Panc1 (cell line): ENCODE results near the gene OMA1. TPM values are rescaled to one million over a fixed set of nuclear protein-coding genes. Genes with fewer than 3 reads are reported as not detected.

ENCODE experiments used
- ATAC-seq: fragments of 200-7000 bp; cut with Tn5 transposase; 2 replicates; pipeline ENCODE4 v1.9.1; 2020; ENCODE audit warnings: mild to moderate bottlenecking, moderate library complexity
- BruUV-seq: library from RNA; stranded (reverse); fragments of 400-500 nt; replicated peaks from 2 replicates; lab custom pipeline; 2021; lab: Mats Ljungman, UMichigan
- CTCF ChIA-PET: fragments of 300-600 bp; sonication (Branson Sonifier 250); formaldehyde crosslinking; loops from one replicate; lab custom pipeline; 2022; ENCODE audit warnings: antibody characterized with exemption; lab: Charles Lee
- POLR2A ChIA-PET: fragments of 300-600 bp; sonication (Branson Sonifier 250); formaldehyde crosslinking; loops from one replicate; lab custom pipeline; 2022; ENCODE audit warnings: antibody characterized with exemption; lab: Charles Lee
- DNase-seq: peaks from one replicate; pipeline ENCODE4 v3.0.0-alpha.2; 2010; ENCODE audit warnings: low read depth, low spot score
- H3K27ac ChIP-seq: 2 replicates; pipeline ENCODE4 v1.5.1; 2011; ENCODE audit warnings: mild to moderate bottlenecking, low read length, inconsistent platforms
- H3K27me3 ChIP-seq: fragments of 200-500 bp; sonication (Bioruptor generic); 2 replicates; pipeline ENCODE4 v1.6.0; 2014; ENCODE audit warnings: low read length, inconsistent platforms; ENCODE audit not compliant: control insufficient read depth, insufficient read depth
- H3K36me3 ChIP-seq: fragments of 200-500 bp; sonication (Bioruptor generic); 2 replicates; pipeline ENCODE4 v1.5.1; 2014; ENCODE audit warnings: inconsistent platforms, mild to moderate bottlenecking, low read length, moderate library complexity; ENCODE audit not compliant: control insufficient read depth, insufficient read depth
- H3K4me1 ChIP-seq: 2 replicates; pipeline ENCODE4 v1.5.1; 2011; ENCODE audit warnings: inconsistent platforms, mild to moderate bottlenecking, low read length, moderate library complexity; ENCODE audit not compliant: control insufficient read depth, insufficient read depth
- H3K4me3 ChIP-seq, 2 experiments: 2 replicates each; pipeline ENCODE4 v1.5.1; 2011 to 2012; ENCODE audit warnings: low read depth in 2 of 2, low read length in 2 of 2, mild to moderate bottlenecking in 2 of 2, inconsistent platforms in 1 of 2, moderate library complexity in 1 of 2
- H3K9me3 ChIP-seq: fragments of 200-500 bp; sonication (Bioruptor generic); 2 replicates; pipeline ENCODE4 v1.5.1; 2014; ENCODE audit warnings: low read depth, mild to moderate bottlenecking, inconsistent platforms, low read length, moderate library complexity; ENCODE audit not compliant: control insufficient read depth, insufficient read depth
- POLR2AphosphoS5 ChIP-seq: IDR thresholded peaks from 2 replicates; pipeline ENCODE4 v1.6.1; 2012; ENCODE audit warnings: mild to moderate bottlenecking, low read depth, low read length, moderate library complexity
- SIN3A ChIP-seq: IDR thresholded peaks from 2 replicates; pipeline ENCODE4 v1.6.1; 2012; ENCODE audit warnings: low read depth, mild to moderate bottlenecking, low read length, moderate library complexity, borderline replicate concordance; ENCODE audit not compliant: insufficient read depth
- TCF7L2 ChIP-seq: IDR thresholded peaks from 2 replicates; pipeline ENCODE4 v1.6.1; 2011; ENCODE audit warnings: mild to moderate bottlenecking, low read depth, low read length, inconsistent platforms
- in situ Hi-C: cut with HindIII; loops from 2 replicates; pipeline ENCODE4 v1.10.0; 2016; ENCODE audit warnings: low sequenced_read_pairs, low pct_unique_long_range_greater_than_20kb
- intact Hi-C: fragments of 100-400 bp; cut with micrococcal nuclease; formaldehyde crosslinking; loops from one replicate; pipeline ENCODE4 v1.10.0; 2022; ENCODE audit not compliant: unreplicated experiment
- total RNA-seq: library from RNA; stranded (reverse); gene quantifications from one replicate; pipeline ENCODE4 v1.2.1, GENCODE V29; 2021; ENCODE audit not compliant: unreplicated experiment
- TF ChIP-seq, protein P1 (sequence below): fragments of 450-650 bp; IDR thresholded peaks from 2 replicates; pipeline ENCODE4 v1.5.1; 2017; ENCODE audit warnings: mild to moderate bottlenecking
- TF ChIP-seq, protein P2 (sequence below), 2 experiments: IDR thresholded peaks; 2 replicates each; pipeline ENCODE4 v1.6.1; 2011 to 2012; ENCODE audit warnings: low read depth in 2 of 2, control low read depth in 1 of 2, low read length in 1 of 2, mild to moderate bottlenecking in 1 of 2, moderate library complexity in 1 of 2; ENCODE audit not compliant: insufficient read depth in 1 of 2

Gene OMA1
- total RNA-seq, 1 experiment from 2014 or later, result 16.6 TPM

DNA sequence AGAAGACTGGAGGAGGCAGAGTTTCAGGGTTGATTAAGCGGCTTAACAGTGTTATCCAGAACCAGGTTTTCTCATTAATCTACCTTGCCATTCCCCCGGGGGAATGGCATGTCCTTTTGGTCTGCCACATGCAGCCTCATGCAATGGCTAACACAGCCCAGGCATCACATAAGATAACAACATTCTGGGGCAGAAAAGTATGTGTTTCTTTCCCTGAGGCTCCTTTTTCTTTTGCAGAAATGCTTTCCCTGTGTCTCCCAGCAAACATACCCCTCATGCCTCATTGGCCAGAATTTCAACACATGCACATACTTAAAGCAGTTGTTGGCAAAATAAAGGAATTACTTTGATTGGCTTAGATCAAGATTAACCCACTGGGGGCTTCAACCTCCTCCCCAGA lies 98.6 kb downstream of the OMA1 start:
- no peak for DNase-seq
- BruUV-seq, result no TSS peak

DNA sequence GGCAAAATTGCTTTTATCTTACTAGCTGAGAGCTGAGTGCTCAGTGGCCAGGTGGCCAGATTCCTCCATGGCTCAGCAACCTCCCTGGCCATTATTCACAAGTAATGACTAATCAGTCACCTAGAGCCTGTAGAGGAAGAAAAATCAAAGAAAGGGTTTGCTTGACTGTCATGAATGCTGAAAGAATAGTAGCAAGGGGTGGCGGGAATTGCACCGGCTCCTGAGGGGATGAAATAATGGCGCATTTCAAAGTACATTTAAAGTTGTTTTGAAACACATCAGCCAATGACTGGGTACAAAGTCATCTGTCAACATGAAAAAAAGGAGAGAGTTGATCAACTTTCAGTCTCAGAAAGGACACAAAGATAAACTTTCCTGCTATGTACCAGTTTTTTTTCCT lies 99.5 kb downstream of the OMA1 start:
- POLR2A ChIA-PET, result no interaction called here
- in situ Hi-C loops, result no loop called here
- H3K27ac ChIP-seq, result no peak overlapping the region
- no peaks in the 10 kb centered on the region for H3K9me3 ChIP-seq
- H3K4me1 ChIP-seq, result no peaks in the 10 kb centered on the region
- CTCF ChIA-PET, result no interaction called here
- H3K4me3 ChIP-seq, result no peak overlapping the region
- no peak for ATAC-seq
- intact Hi-C loops, result no loop called here
- DNase-seq, result no peak
- TF ChIP-seq, protein P1, sequence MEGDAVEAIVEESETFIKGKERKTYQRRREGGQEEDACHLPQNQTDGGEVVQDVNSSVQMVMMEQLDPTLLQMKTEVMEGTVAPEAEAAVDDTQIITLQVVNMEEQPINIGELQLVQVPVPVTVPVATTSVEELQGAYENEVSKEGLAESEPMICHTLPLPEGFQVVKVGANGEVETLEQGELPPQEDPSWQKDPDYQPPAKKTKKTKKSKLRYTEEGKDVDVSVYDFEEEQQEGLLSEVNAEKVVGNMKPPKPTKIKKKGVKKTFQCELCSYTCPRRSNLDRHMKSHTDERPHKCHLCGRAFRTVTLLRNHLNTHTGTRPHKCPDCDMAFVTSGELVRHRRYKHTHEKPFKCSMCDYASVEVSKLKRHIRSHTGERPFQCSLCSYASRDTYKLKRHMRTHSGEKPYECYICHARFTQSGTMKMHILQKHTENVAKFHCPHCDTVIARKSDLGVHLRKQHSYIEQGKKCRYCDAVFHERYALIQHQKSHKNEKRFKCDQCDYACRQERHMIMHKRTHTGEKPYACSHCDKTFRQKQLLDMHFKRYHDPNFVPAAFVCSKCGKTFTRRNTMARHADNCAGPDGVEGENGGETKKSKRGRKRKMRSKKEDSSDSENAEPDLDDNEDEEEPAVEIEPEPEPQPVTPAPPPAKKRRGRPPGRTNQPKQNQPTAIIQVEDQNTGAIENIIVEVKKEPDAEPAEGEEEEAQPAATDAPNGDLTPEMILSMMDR, result no peak
- TF ChIP-seq SIN3A, result no peak
- no peaks in the 10 kb centered on the region for H3K36me3 ChIP-seq
- H3K27me3 ChIP-seq, result no peaks in the 10 kb centered on the region
- BruUV-seq, result no TSS peak

More for the DNA sequence above, 98.6 kb downstream of the OMA1 start:
- Histone ChIP-seq H3K4me1 (no peaks in the 10 kb centered on the region), H3K27me3 (no peaks in the 10 kb centered on the region), H3K9me3 (no peaks in the 10 kb centered on the region), H3K4me3 (no peak overlapping the region), H3K36me3 (no peaks in the 10 kb centered on the region), H3K27ac (no peak overlapping the region)
- POLR2A ChIA-PET, result no interaction called here
- in situ Hi-C loops, result no loop called here
- intact Hi-C loops, result no loop called here
- TF ChIP-seq, protein P2, sequence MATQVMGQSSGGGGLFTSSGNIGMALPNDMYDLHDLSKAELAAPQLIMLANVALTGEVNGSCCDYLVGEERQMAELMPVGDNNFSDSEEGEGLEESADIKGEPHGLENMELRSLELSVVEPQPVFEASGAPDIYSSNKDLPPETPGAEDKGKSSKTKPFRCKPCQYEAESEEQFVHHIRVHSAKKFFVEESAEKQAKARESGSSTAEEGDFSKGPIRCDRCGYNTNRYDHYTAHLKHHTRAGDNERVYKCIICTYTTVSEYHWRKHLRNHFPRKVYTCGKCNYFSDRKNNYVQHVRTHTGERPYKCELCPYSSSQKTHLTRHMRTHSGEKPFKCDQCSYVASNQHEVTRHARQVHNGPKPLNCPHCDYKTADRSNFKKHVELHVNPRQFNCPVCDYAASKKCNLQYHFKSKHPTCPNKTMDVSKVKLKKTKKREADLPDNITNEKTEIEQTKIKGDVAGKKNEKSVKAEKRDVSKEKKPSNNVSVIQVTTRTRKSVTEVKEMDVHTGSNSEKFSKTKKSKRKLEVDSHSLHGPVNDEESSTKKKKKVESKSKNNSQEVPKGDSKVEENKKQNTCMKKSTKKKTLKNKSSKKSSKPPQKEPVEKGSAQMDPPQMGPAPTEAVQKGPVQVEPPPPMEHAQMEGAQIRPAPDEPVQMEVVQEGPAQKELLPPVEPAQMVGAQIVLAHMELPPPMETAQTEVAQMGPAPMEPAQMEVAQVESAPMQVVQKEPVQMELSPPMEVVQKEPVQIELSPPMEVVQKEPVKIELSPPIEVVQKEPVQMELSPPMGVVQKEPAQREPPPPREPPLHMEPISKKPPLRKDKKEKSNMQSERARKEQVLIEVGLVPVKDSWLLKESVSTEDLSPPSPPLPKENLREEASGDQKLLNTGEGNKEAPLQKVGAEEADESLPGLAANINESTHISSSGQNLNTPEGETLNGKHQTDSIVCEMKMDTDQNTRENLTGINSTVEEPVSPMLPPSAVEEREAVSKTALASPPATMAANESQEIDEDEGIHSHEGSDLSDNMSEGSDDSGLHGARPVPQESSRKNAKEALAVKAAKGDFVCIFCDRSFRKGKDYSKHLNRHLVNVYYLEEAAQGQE (IDR thresholded peaks at IDR 0.05; ENCODE audit: insufficient read depth in 1 of 2, low read depth in 2 of 2, low read length in 1 of 2), result no peak
- ATAC-seq, result no peak
- CTCF ChIA-PET, result no interaction called here

DNA sequence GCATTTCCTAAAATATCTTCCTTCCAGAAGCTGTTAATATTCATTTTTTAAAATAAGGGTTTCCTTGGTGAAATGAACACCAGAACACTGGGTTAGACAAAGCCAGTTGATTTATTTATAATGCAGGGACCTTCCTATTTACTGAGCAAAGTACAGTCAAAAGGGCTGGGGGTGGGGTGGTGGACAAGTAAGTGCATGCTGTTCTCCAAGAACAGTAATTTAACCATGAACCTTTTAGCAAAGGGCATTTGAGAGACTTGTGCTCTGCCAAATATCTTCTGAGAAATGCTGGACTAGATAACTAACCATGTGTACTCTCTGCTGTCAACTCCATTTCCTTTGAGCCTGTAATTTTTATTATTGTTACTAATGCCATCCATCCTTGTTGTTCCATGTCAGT lies 100.2 kb downstream of the OMA1 start:
- Histone ChIP-seq H3K36me3 (no peaks in the 10 kb centered on the region), H3K27ac (no peak overlapping the region), H3K4me3 (no peak overlapping the region), H3K9me3 (no peaks in the 10 kb centered on the region), H3K27me3 (no peaks in the 10 kb centered on the region), H3K4me1 (no peaks in the 10 kb centered on the region)
- no peak for TF ChIP-seq TCF7L2
- TF ChIP-seq, protein P2 (IDR thresholded peaks at IDR 0.05; ENCODE audit: insufficient read depth in 1 of 2, low read depth in 2 of 2, low read length in 1 of 2), result no peak
- no peak for TF ChIP-seq SIN3A
- TF ChIP-seq POLR2AphosphoS5, result no peak
- TF ChIP-seq, protein P1, result no peak
- no peak for DNase-seq
- BruUV-seq, result no TSS peak
- intact Hi-C loops, result no loop called here
- ATAC-seq, result no peak
- in situ Hi-C loops, result no loop called here
- POLR2A ChIA-PET, result no interaction called here
- CTCF ChIA-PET, result no interaction called here
